Activated CD4-positive, alpha-beta memory T cell treated with anti-CD3 and anti-CD28 coated beads for 36 hours (primary cell): ENCODE results near the gene PTPN4. TPM values are rescaled to one million over a fixed set of nuclear protein-coding genes. Genes with fewer than 3 reads are reported as not detected.
"Not testable (repeated sequence)": the region's sequence is repeated elsewhere in the genome, so short reads cannot be mapped to it uniquely, and the experiment has no call there.

Experiments
- CTCF ChIA-PET: fragments of 350-600 bp; sonication (Branson Sonifier 250); formaldehyde crosslinking; loops from one replicate; lab custom pipeline; 2021; ENCODE audit warnings: antibody characterized with exemption, inconsistent platforms; lab: Charles Lee
- POLR2A ChIA-PET: fragments of 350-600 bp; sonication (Branson Sonifier 250); formaldehyde crosslinking; loops from one replicate; lab custom pipeline; 2021; ENCODE audit warnings: antibody characterized with exemption; lab: Charles Lee
- DNase-seq: peaks from one replicate; pipeline ENCODE4 v3.0.0-alpha.2; 2020
- H3K27ac Mint-ChIP-seq: one replicate; pipeline ENCODE4 v1.8.0; 2021; ENCODE audit warnings: mixed read lengths
- H3K27me3 Mint-ChIP-seq: one replicate; pipeline ENCODE4 v1.8.0; 2021; ENCODE audit warnings: mixed read lengths
- H3K36me3 Mint-ChIP-seq: one replicate; pipeline ENCODE4 v1.8.0; 2021; ENCODE audit warnings: mixed read lengths
- H3K4me1 Mint-ChIP-seq: one replicate; pipeline ENCODE4 v1.8.0; 2021; ENCODE audit warnings: low read depth, mixed read lengths
- H3K4me3 Mint-ChIP-seq: one replicate; pipeline ENCODE4 v1.8.0; 2021; ENCODE audit warnings: mild to moderate bottlenecking, mixed read lengths
- H3K9me3 Mint-ChIP-seq: one replicate; pipeline ENCODE4 v1.8.0; 2021; ENCODE audit warnings: mixed read lengths
- intact Hi-C: fragments of 100-400 bp; cut with micrococcal nuclease; formaldehyde crosslinking; loops from one replicate; pipeline ENCODE4 v1.15.1; 2023
- total RNA-seq, 2 experiments: library from RNA; stranded (reverse); gene quantifications; one replicate each; pipeline ENCODE4 v1.2.3, GENCODE V29; 2021

The PTPN4 gene
- total RNA-seq, 2 experiments from 2014 or later = 29.4 to 31.6 TPM

- ChIA-PET POLR2A (no interaction called here), CTCF (no interaction called here)
- H3K4me3 Mint-ChIP-seq = no peak overlapping the region
- H3K4me1 Mint-ChIP-seq = no peaks in the 10 kb centered on the region
- H3K36me3 Mint-ChIP-seq = no peaks in the 10 kb centered on the region
- DNase-seq = no peak
- no peaks in the 10 kb centered on the region for H3K9me3 Mint-ChIP-seq
- no peak overlapping the region for H3K27ac Mint-ChIP-seq
- intact Hi-C loops = loop anchor here (5.0 kb wide), 1 partner anchor 36 kb away; no protein-coding TSS in a partner anchor
- H3K27me3 Mint-ChIP-seq = no peaks in the 10 kb centered on the region
Observed at GRCh38 chr2:119983108-119983507, 223.4 kb downstream of the PTPN4 start.

GRCh38 chr2:119996148-119996547, 236.4 kb downstream of the PTPN4 start:
- intact Hi-C loops = no loop called here
- POLR2A ChIA-PET = no interaction called here
- H3K27me3 Mint-ChIP-seq = peaks cover 1% of the 10 kb centered on the region
- CTCF ChIA-PET = no interaction called here
- no peaks in the 10 kb centered on the region for H3K36me3 Mint-ChIP-seq
- H3K27ac Mint-ChIP-seq = no peak overlapping the region
- H3K9me3 Mint-ChIP-seq = no peaks in the 10 kb centered on the region
- H3K4me1 Mint-ChIP-seq = no peaks in the 10 kb centered on the region
- no peak overlapping the region for H3K4me3 Mint-ChIP-seq
- no peak for DNase-seq

GRCh38 chr2:119996896-119997891, 237.5 kb downstream of the PTPN4 start:
- DNase-seq, POLR2A ChIA-PET, H3K27me3 Mint-ChIP-seq, H3K4me1 Mint-ChIP-seq, H3K9me3 Mint-ChIP-seq, H3K36me3 Mint-ChIP-seq, intact Hi-C loops, H3K27ac Mint-ChIP-seq, H3K4me3 Mint-ChIP-seq, CTCF ChIA-PET: not testable (repeated sequence)

- no peaks in the 10 kb centered on the region for H3K36me3 Mint-ChIP-seq
- H3K27me3 Mint-ChIP-seq = no peaks in the 10 kb centered on the region
- ChIA-PET CTCF (no interaction called here), POLR2A (no interaction called here)
- intact Hi-C loops = no loop called here
- H3K4me1 Mint-ChIP-seq = no peaks in the 10 kb centered on the region
- no peak overlapping the region for H3K27ac Mint-ChIP-seq
- H3K9me3 Mint-ChIP-seq = no peaks in the 10 kb centered on the region
- no peak overlapping the region for H3K4me3 Mint-ChIP-seq
- no peak for DNase-seq
Observed at GRCh38 chr2:120001471-120001870, 241.7 kb downstream of the PTPN4 start.

- H3K27ac Mint-ChIP-seq = no peak overlapping the region
- no peaks in the 10 kb centered on the region for H3K36me3 Mint-ChIP-seq
- intact Hi-C loops = no loop called here
- no peak for DNase-seq
- CTCF ChIA-PET = interaction anchor here (1.1 kb wide), 1 partner anchor 171 kb away, joined by 3 read pairs; no protein-coding TSS in a partner anchor
- H3K4me1 Mint-ChIP-seq = no peaks in the 10 kb centered on the region
- no peaks in the 10 kb centered on the region for H3K9me3 Mint-ChIP-seq
- H3K27me3 Mint-ChIP-seq = no peaks in the 10 kb centered on the region
- POLR2A ChIA-PET = no interaction called here
- no peak overlapping the region for H3K4me3 Mint-ChIP-seq
Observed at GRCh38 chr2:120004254-120004653, 244.5 kb downstream of the PTPN4 start.

GRCh38 chr2:120005834-120006521, 246.3 kb downstream of the PTPN4 start:
- Mint-ChIP-seq H3K36me3 (no peaks in the 10 kb centered on the region), H3K4me3 (no peak overlapping the region), H3K9me3 (no peaks in the 10 kb centered on the region), H3K4me1 (no peaks in the 10 kb centered on the region), H3K27ac (no peak overlapping the region), H3K27me3 (no peaks in the 10 kb centered on the region)
- intact Hi-C loops = no loop called here
- no peak for DNase-seq
- POLR2A ChIA-PET = interaction anchor here (0.7 kb wide), 1 partner anchor 34 kb away, joined by 3 read pairs; no protein-coding TSS in a partner anchor
- CTCF ChIA-PET = no interaction called here

GRCh38 chr2:120007851-120008250, 248.1 kb downstream of the PTPN4 start:
- Mint-ChIP-seq H3K27me3 (peaks cover 1% of the 10 kb centered on the region), H3K9me3 (no peaks in the 10 kb centered on the region), H3K4me1 (peaks cover 5% of the 10 kb centered on the region), H3K36me3 (no peaks in the 10 kb centered on the region), H3K4me3 (no peak overlapping the region), H3K27ac (no peak overlapping the region)
- ChIA-PET POLR2A (no interaction called here), CTCF (no interaction called here)
- no peak for DNase-seq
- intact Hi-C loops = no loop called here

- Mint-ChIP-seq H3K4me1 (peaks cover 10% of the 10 kb centered on the region), H3K36me3 (no peaks in the 10 kb centered on the region), H3K4me3 (peak overlapping the region; percentile 73), H3K27me3 (peaks cover 1% of the 10 kb centered on the region), H3K27ac (no peak overlapping the region), H3K9me3 (no peaks in the 10 kb centered on the region)
- intact Hi-C loops = loop anchor here (1.0 to 5.0 kb wide), 4 partner anchors 164 to 645 kb away; partner anchors contain the start of genes C2orf76 and DBI
- POLR2A ChIA-PET = interaction anchor here (0.9 kb wide), 1 partner anchor 164 kb away, joined by 3 read pairs; no protein-coding TSS in a partner anchor
- CTCF ChIA-PET = interaction anchor here (1.8 to 2.0 kb wide), 3 partner anchors 14 to 301 kb away, joined by 5 to 17 read pairs (median 7); no protein-coding TSS in a partner anchor
- DNase-seq = no peak
Observed at GRCh38 chr2:120012363-120012762, 252.6 kb downstream of the PTPN4 start.

GRCh38 chr2:120012771-120013596, 253.3 kb downstream of the PTPN4 start, which contains the start of gene EPB41L5:
Gene EPB41L5 (plus strand): TSS chr2:120013077. CDS start chr2:120019085, 6,008 bp downstream.
- intact Hi-C loops = loop anchor here (1.0 to 5.0 kb wide), 5 partner anchors 164 to 646 kb away; partner anchors contain the start of genes C2orf76, DBI and TMEM177
- H3K36me3 Mint-ChIP-seq = no peaks in the 10 kb centered on the region
- H3K4me1 Mint-ChIP-seq = peaks cover 10% of the 10 kb centered on the region
- H3K9me3 Mint-ChIP-seq = no peaks in the 10 kb centered on the region
- H3K4me3 Mint-ChIP-seq = peak within 1 kb of the TSS; percentile 73
- DNase-seq = peak; percentile 87
- H3K27me3 Mint-ChIP-seq = peaks cover 1% of the 10 kb centered on the region
- POLR2A ChIA-PET = interaction anchor here (0.5 to 0.9 kb wide), 3 partner anchors 164 to 334 kb away, joined by 3 read pairs; partner anchors contain the start of gene TMEM177
- H3K27ac Mint-ChIP-seq = no peak within 1 kb of the TSS
- CTCF ChIA-PET = interaction anchor here (1.8 to 2.0 kb wide), 3 partner anchors 14 to 301 kb away, joined by 5 to 17 read pairs (median 7); no protein-coding TSS in a partner anchor

- ChIA-PET CTCF (interaction anchor here (0.7 to 2.0 kb wide), 4 partner anchors 13 to 311 kb away, joined by 4 to 17 read pairs (median 6); no protein-coding TSS in a partner anchor), POLR2A (interaction anchor here (0.7 kb wide), 1 partner anchor 335 kb away, joined by 3 read pairs; the partner anchor contains the start of gene TMEM177)
- no peaks in the 10 kb centered on the region for H3K9me3 Mint-ChIP-seq
- DNase-seq = no peak
- H3K4me1 Mint-ChIP-seq = peaks cover 10% of the 10 kb centered on the region
- peak overlapping the region; percentile 73 for H3K4me3 Mint-ChIP-seq
- intact Hi-C loops = loop anchor here (1.0 to 5.0 kb wide), 4 partner anchors 163 to 646 kb away; partner anchors contain the start of genes C2orf76, DBI and TMEM177
- no peaks in the 10 kb centered on the region for H3K36me3 Mint-ChIP-seq
- no peak overlapping the region for H3K27ac Mint-ChIP-seq
- peaks cover 1% of the 10 kb centered on the region for H3K27me3 Mint-ChIP-seq
Observed at GRCh38 chr2:120013597-120014223, 254.0 kb downstream of the PTPN4 start.
